ENCODE measurements around the gene TBXAS1.
"Not testable (repeated sequence)": the region's sequence is repeated elsewhere in the genome, so short reads cannot be mapped to it uniquely, and the experiment has no call there.

Gene TBXAS1

GRCh38 chr7:139916717-139917395 lies 87.8 kb downstream of the TBXAS1 start:
- DNase-seq = no peak

GRCh38 chr7:139917851-139918250 lies 88.8 kb downstream of the TBXAS1 start:
- DNase-seq = no peak

GRCh38 chr7:139918480-139918879 lies 89.4 kb downstream of the TBXAS1 start:
- DNase-seq = no peak

GRCh38 chr7:139923090-139923489 lies 94.0 kb downstream of the TBXAS1 start:
- no peak for DNase-seq

GRCh38 chr7:139924461-139924860 lies 95.4 kb downstream of the TBXAS1 start:
- DNase-seq = no peak

- not testable (repeated sequence) for DNase-seq
These were observed 100.2 kb downstream of the TBXAS1 start for GRCh38 chr7:139929221-139929620.

- no peak for DNase-seq
These were observed 101.4 kb downstream of the TBXAS1 start for GRCh38 chr7:139930286-139930965.

- DNase-seq = no peak
These were observed 102.3 kb downstream of the TBXAS1 start for GRCh38 chr7:139931190-139931934.

GRCh38 chr7:139932531-139932930 lies 103.5 kb downstream of the TBXAS1 start:
- no peak for DNase-seq

- DNase-seq = no peak
These were observed 107.8 kb downstream of the TBXAS1 start for GRCh38 chr7:139936760-139937310.

- no peak for DNase-seq
These were observed 108.7 kb downstream of the TBXAS1 start for GRCh38 chr7:139937715-139938114.

- DNase-seq = no peak
These were observed 111.8 kb downstream of the TBXAS1 start for GRCh38 chr7:139940866-139941265.

GRCh38 chr7:139941421-139941820 lies 112.4 kb downstream of the TBXAS1 start:
- no peak for DNase-seq

- no peak for DNase-seq
These were observed 112.8 kb downstream of the TBXAS1 start for GRCh38 chr7:139941866-139942265.

GRCh38 chr7:139942636-139943035 lies 113.6 kb downstream of the TBXAS1 start:
- DNase-seq = no peak

GRCh38 chr7:139943401-139943800 lies 114.3 kb downstream of the TBXAS1 start:
- DNase-seq = peak; percentile 50 to 52

GRCh38 chr7:139944248-139944647 lies 115.2 kb downstream of the TBXAS1 start:
- DNase-seq = no peak

- no peak for DNase-seq
These were observed 117.5 kb downstream of the TBXAS1 start for GRCh38 chr7:139946533-139946932.

GRCh38 chr7:139947021-139947420 lies 118.0 kb downstream of the TBXAS1 start:
- DNase-seq = no peak

GRCh38 chr7:139948167-139948566 lies 119.1 kb downstream of the TBXAS1 start:
- no peak for DNase-seq

GRCh38 chr7:139948587-139949335 lies 119.7 kb downstream of the TBXAS1 start:
- DNase-seq = no peak

- DNase-seq = no peak
These were observed 120.6 kb downstream of the TBXAS1 start for GRCh38 chr7:139949629-139950028.

Measured in NCI-H524 (cell line).